Ovary (tissue), 9 donors: Measurements from ENCODE around the gene FARP1. TPM values are rescaled to one million over a fixed set of nuclear protein-coding genes. Genes with fewer than 3 reads are reported as not detected.

ENCODE experiments used
- DNase-seq, 5 donors: peaks; one replicate each; pipeline ENCODE4 v3.0.0-alpha.2; 2019 to 2020
- H3K27ac ChIP-seq, 2 donors: fragments of 200-600 bp; one replicate each; pipeline versions ENCODE4 v1.5.1 to v1.8.0; 2019 to 2022
- H3K27me3 ChIP-seq: fragments of 200-600 bp; one replicate; pipeline ENCODE4 v1.8.0; 2022
- H3K36me3 ChIP-seq: fragments of 200-600 bp; sonication (generic); one replicate; pipeline ENCODE4 v1.5.1; 2019
- H3K4me1 ChIP-seq: one replicate; pipeline ENCODE4 v1.8.1; 2013; ENCODE audit warnings: mild to moderate bottlenecking, moderate library complexity; ENCODE audit not compliant: insufficient read depth
- H3K4me3 ChIP-seq: fragments of 200-600 bp; sonication (generic); one replicate; pipeline ENCODE4 v1.5.1; 2017
- H3K9me3 ChIP-seq, 2 donors: fragments of 200-600 bp in 1 of 2; sonication (generic) in 1 of 2; one replicate each; pipeline versions ENCODE4 v1.5.1 to v1.8.1; 2013 to 2019; ENCODE audit warnings: mild to moderate bottlenecking in 1 of 2, moderate library complexity in 1 of 2
- EP300 ChIP-seq: sonication (generic); formaldehyde crosslinking; IDR thresholded peaks from one replicate; pipeline ENCODE4 v1.6.1; 2017; ENCODE audit warnings: antibody characterized with exemption
- POLR2A ChIP-seq: fragments of 450-650 bp; IDR thresholded peaks from one replicate; pipeline ENCODE4 v1.6.1; 2017; ENCODE audit warnings: antibody characterized with exemption, mild to moderate bottlenecking, moderate library complexity
- WGBS, 3 donors: extraction: QIAGEN DNeasy Blood & Tissue Kit in 1 of 3; methylation state at CpG; one replicate each; pipeline versions ENCODE4 v1.1.5 to v1.1.7; 2013 to 2017; 5-methylcytosine and 5-hydroxymethylcytosine counted together
- intact Hi-C, 4 donors: fragments of 100-400 bp; cut with DNase I; formaldehyde crosslinking; loops; one replicate each; pipeline versions ENCODE4 v1.11.0 to v1.15.1; 2022 to 2023
- polyA plus RNA-seq, 2 donors: library from polyadenylated mRNA; stranded (reverse); fragments of 200-250 nt in 1 of 2; fragments of 350-450 nt in 1 of 2; fragmentation: Illumina TruSeq in 1 of 2; extraction: RNeasy Lipid Tissue Mini Kit (QIAGEN cat#74804) in 1 of 2; gene quantifications; one replicate each; pipeline ENCODE4 v1.2.3, GENCODE V29; 2013 to 2014
- total RNA-seq, 7 donors: library from RNA; depleted of rRNA in 2 of 7; stranded (reverse); fragments of >200 nt in 2 of 7; fragmentation: NEBNext Ultra II Directional in 3 of 7; extraction: Animal tissue kit (Norgen Biotek cat#: 25700) in 3 of 7; gene quantifications; one replicate each; pipeline versions ENCODE4 v1.1.0 to v1.2.4, GENCODE V29; 2016 to 2023
- TF ChIP-seq, protein P1 (sequence below), 3 donors: fragments of 450-650 bp in 2 of 3; fragments of 200-600 bp in 1 of 3; IDR thresholded peaks; one replicate each; pipeline versions ENCODE4 v1.5.1 to v1.8.0; 2016 to 2022; ENCODE audit warnings: antibody characterized with exemption in 3 of 3, mild to moderate bottlenecking in 1 of 3
- donor health status: DM: no; HTN: no; CAD: no; lungs with moderate emphysema.
- donor health status: DM: no; HTN: no; CAD: no.
- donor health status: Bipolar disorder and iron deficiency.
- donor health status: DM: yes; HTN: yes; CAD: no.
- donor health status: DM: no; HTN: no; CAD: no.
- donor health status: DM: yes; HTN: yes; CAD: no.

Gene FARP1
- total and polyA plus RNA-seq, 9 donors, result 10.2 to 90.1 (median 35.6) TPM

DNA sequence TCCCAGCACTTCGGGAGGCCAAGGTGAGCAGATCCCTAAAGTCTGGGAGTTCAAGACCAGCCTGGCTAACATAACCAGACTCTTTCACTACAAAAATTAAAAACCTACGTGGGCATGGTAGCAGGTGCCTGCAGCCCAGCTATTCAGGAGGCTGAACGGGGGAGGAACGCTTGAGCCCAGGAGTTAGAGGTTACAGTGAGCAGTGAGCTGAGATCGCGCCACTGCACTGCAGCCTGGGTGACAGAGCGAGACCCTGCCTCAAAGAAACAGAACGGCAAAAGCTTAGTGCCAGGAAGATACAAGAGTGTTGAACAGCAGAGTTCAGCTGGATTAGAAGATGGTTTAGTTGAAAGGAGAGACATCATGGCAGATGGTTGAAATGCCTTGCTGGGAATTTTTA lies 58.3 kb downstream of the FARP1 start:
- 90 to 96% (median 95%) methylated on average over 8 of the region's 8 CpGs for WGBS, 3 donors
- no peaks in the 10 kb centered on the region for H3K36me3 ChIP-seq
- no peak for DNase-seq
- no peak overlapping the region for H3K4me3 ChIP-seq
- H3K27me3 ChIP-seq, result no peaks in the 10 kb centered on the region
- H3K27ac ChIP-seq, result no peak overlapping the region
- TF ChIP-seq, protein P1, sequence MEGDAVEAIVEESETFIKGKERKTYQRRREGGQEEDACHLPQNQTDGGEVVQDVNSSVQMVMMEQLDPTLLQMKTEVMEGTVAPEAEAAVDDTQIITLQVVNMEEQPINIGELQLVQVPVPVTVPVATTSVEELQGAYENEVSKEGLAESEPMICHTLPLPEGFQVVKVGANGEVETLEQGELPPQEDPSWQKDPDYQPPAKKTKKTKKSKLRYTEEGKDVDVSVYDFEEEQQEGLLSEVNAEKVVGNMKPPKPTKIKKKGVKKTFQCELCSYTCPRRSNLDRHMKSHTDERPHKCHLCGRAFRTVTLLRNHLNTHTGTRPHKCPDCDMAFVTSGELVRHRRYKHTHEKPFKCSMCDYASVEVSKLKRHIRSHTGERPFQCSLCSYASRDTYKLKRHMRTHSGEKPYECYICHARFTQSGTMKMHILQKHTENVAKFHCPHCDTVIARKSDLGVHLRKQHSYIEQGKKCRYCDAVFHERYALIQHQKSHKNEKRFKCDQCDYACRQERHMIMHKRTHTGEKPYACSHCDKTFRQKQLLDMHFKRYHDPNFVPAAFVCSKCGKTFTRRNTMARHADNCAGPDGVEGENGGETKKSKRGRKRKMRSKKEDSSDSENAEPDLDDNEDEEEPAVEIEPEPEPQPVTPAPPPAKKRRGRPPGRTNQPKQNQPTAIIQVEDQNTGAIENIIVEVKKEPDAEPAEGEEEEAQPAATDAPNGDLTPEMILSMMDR (IDR thresholded peaks at IDR 0.05), result no peak
- TF ChIP-seq EP300 (no peak), POLR2A (no peak)
- H3K4me1 ChIP-seq, result no peaks in the 10 kb centered on the region
- intact Hi-C loops, result no loop called here
- H3K9me3 ChIP-seq, result no peaks in the 10 kb centered on the region

DNA sequence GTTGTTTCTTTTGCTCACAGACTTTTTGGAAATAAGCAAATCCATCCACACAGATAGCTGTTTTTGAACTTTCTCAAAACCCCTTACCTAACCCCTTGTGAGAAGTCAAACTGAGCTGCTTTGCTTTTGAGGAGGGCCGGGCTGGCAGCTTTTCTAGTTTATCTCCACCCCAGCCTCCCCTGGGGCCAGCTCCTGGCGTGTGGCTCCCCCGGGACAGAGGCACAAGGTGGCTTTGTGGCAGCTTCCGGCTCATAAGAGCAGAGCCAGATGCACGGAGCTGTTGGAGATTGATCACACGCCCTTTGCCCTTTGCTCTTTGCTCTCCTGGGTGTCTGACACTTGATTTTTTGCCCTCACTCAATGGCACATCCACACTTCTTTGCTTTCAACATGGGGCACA lies 59.1 kb downstream of the FARP1 start:
- no peak overlapping the region for H3K4me3 ChIP-seq
- intact Hi-C loops, result no loop called here
- no peaks in the 10 kb centered on the region for H3K36me3 ChIP-seq
- DNase-seq, result no peak
- TF ChIP-seq POLR2A, result no peak
- H3K4me1 ChIP-seq, result no peaks in the 10 kb centered on the region
- H3K9me3 ChIP-seq, result no peaks in the 10 kb centered on the region
- no peaks in the 10 kb centered on the region for H3K27me3 ChIP-seq
- WGBS, 3 donors, result 70 to 80% (median 79%) methylated on average over 6 of the region's 6 CpGs
- no peak overlapping the region for H3K27ac ChIP-seq

DNA sequence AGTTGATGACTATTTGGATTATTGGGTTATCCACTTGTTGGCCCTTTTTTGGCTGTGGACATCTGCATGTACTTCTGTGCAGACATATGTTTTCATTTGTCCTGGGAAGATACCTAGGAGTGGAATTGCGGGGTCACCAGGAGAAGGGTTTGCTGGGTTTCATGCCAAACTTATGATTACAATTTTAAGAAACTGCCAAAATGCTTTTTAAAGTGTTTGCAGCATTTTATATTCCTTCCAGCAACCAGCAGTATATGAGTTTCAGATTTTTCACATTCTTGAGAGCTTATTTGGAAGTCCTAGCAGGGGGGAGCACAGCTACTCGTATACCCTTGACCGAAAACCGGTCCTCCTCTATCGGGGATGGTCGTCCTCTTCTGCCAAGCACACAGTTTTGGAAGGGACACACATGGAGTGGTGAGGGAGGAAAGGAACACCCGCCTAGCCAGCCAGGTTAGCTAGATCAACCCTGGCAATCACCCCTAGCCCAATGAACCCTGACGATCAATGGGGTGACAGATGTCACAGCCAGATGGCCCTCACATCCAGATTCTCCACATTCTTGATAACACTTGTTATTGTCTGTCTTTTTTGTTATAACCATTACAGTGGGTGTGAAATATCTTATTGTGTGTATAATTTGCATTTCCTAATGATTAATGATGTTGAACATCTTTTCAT lies 60.9 kb downstream of the FARP1 start:
- no peak for DNase-seq
- no peak overlapping the region for H3K4me3 ChIP-seq
- H3K36me3 ChIP-seq, result no peaks in the 10 kb centered on the region
- WGBS, 3 donors, result 29 to 41% (median 32%) methylated on average over 8 of the region's 8 CpGs
- intact Hi-C loops, result no loop called here
- H3K4me1 ChIP-seq, result no peaks in the 10 kb centered on the region
- H3K27me3 ChIP-seq, result no peaks in the 10 kb centered on the region
- no peak overlapping the region for H3K27ac ChIP-seq
- no peaks in the 10 kb centered on the region for H3K9me3 ChIP-seq
- TF ChIP-seq, protein P1 (IDR thresholded peaks at IDR 0.05), result no peak
- no peak for TF ChIP-seq POLR2A
- TF ChIP-seq EP300, result no peak

DNA sequence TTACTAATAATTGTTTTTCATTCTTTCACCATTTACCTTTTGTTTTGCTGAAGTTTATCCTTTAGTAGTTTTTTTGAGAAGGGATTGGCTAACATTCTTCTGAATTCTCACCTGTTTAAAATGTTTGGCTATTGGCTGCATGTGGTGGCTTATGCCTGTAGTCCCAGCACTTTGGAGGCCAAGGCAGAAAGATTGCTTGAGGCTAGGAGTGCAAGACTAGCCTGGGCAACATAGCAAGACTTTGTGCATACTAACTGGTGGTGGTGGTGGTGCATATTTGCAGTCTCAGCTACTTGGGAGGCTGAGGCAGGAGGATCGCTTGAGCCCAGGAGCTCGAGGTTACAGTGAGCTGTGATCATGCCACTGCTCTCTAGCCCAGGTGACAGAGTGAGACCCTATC lies 61.7 kb downstream of the FARP1 start:
- no peak overlapping the region for H3K27ac ChIP-seq
- intact Hi-C loops, result no loop called here

DNA sequence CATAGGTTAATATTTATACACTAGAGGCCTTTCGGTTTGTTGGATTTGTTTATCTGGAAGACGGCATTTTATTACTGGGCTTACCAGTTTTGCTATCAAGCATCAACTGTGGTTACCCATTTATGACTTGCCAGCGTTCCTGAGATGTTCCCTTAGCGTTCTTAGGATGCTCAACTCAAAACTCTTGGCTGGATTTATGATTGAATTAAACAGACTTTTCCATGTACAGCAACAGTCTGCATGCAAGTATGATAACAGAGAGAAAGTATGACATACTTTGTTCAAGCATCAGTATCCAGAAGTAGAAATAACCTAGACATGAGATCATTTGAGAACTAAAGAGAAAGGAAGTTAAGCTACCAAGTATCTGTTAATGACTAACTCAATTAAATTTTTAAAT lies 64.1 kb downstream of the FARP1 start:
- intact Hi-C loops, result no loop called here
- Histone ChIP-seq H3K27ac (no peak overlapping the region), H3K36me3 (no peaks in the 10 kb centered on the region), H3K4me1 (no peaks in the 10 kb centered on the region), H3K9me3 (no peaks in the 10 kb centered on the region), H3K4me3 (no peak overlapping the region), H3K27me3 (no peaks in the 10 kb centered on the region)
- 15 to 33% (median 31%) methylated on average over 4 of the region's 4 CpGs for WGBS, 3 donors
- TF ChIP-seq EP300 (no peak), POLR2A (no peak)
- TF ChIP-seq, protein P1 (IDR thresholded peaks at IDR 0.05), result no peak
- no peak for DNase-seq

More for the DNA sequence above, 61.7 kb downstream of the FARP1 start:
- Histone ChIP-seq H3K4me1 (no peaks in the 10 kb centered on the region), H3K36me3 (no peaks in the 10 kb centered on the region), H3K9me3 (no peaks in the 10 kb centered on the region), H3K4me3 (no peak overlapping the region), H3K27me3 (no peaks in the 10 kb centered on the region)
- DNase-seq, result no peak
- 95 to 97% (median 97%) methylated on average over 2 of the region's 2 CpGs for WGBS, 3 donors
- TF ChIP-seq POLR2A (no peak), EP300 (no peak)
- TF ChIP-seq, protein P1 (IDR thresholded peaks at IDR 0.05), result no peak
